A549 (cell line): ENCODE data around the gene NME3. TPM values are rescaled to one million over a fixed set of nuclear protein-coding genes. Genes with fewer than 3 reads are reported as not detected.

ENCODE experiments used
- ATAC-seq, 2 experiments: fragments of 200-7000 bp in 1 of 2; fragments of >200 bp in 1 of 2; cut with Nextera tagmentation in 1 of 2; cut with Tn5 transposase in 1 of 2; 3 replicates each; pipeline versions ENCODE4 v1.8.0 to v1.9.1; 2018 to 2020; ENCODE audit warnings: mild to moderate bottlenecking in 1 of 2, moderate library complexity in 1 of 2
- CTCF ChIA-PET: fragments of 300-600 bp; sonication (Branson Sonifier 250); formaldehyde crosslinking; extraction: SDS; loops from one replicate; lab custom pipeline; 2021; ENCODE audit warnings: antibody characterized with exemption, inconsistent platforms; lab: Yijun Ruan, JAX
- POLR2A ChIA-PET: fragments of 350-600 bp; formaldehyde crosslinking; extraction: SDS; loops from one replicate; lab custom pipeline; 2021; ENCODE audit warnings: antibody characterized with exemption, inconsistent platforms; lab: Yijun Ruan, JAX
- DNase-seq, 2 experiments: peaks; one replicate each; pipeline versions ENCODE4 v3.0.0 to v3.0.0-alpha.2; 2011 to 2016; ENCODE audit warnings: low read depth in 1 of 2, low spot score in 1 of 2
- FAIRE-seq: peaks from 2 replicates; lab custom pipeline; 2011; peaks lifted over from hg19 to GRCh38; lab: Jason Lieb, UNC
- H3K27ac ChIP-seq, 2 experiments: fragments of >200 bp; sonication (Bioruptor Twin); formaldehyde crosslinking; 3 replicates each; pipeline ENCODE4 v1.5.1; 2016 to 2017
- H3K4me1 ChIP-seq: fragments of >200 bp; sonication (Bioruptor Twin); formaldehyde crosslinking; 3 replicates; pipeline ENCODE4 v1.6.1; 2016
- H3K4me2 ChIP-seq: fragments of >200 bp; sonication (Bioruptor Twin); formaldehyde crosslinking; 3 replicates; pipeline ENCODE4 v1.6.1; 2016
- H3K4me3 ChIP-seq: fragments of >200 bp; sonication (Bioruptor Twin); formaldehyde crosslinking; 3 replicates; pipeline ENCODE4 v1.5.1; 2016
- H3K9me3 ChIP-seq: fragments of >200 bp; sonication (Bioruptor Twin); formaldehyde crosslinking; 3 replicates; pipeline ENCODE4 v1.6.1; 2016
- ATOH8 ChIP-seq: fragments of 250-450 bp; sonication (Bioruptor Pico); IDR thresholded peaks from 2 replicates; pipeline ENCODE4 v1.5.0; 2020; ENCODE audit warnings: low read depth, mild to moderate bottlenecking, moderate library complexity
- BCL3 ChIP-seq: fragments of >200 bp; sonication (Bioruptor Twin); formaldehyde crosslinking; IDR thresholded peaks from 3 replicates; pipeline ENCODE4 v1.6.1; 2016
- E2F6 ChIP-seq: IDR thresholded peaks from 2 replicates; pipeline ENCODE4 v1.6.1; 2012; ENCODE audit warnings: low read depth, borderline replicate concordance
- EHMT2 ChIP-seq: fragments of 200-600 bp; sonication (generic); IDR thresholded peaks from 2 replicates; pipeline ENCODE4 v1.6.1; 2016; ENCODE audit warnings: antibody characterized with exemption, low read depth, mild to moderate bottlenecking, moderate library complexity
- ELK1 ChIP-seq: fragments of 150-350 bp; IDR thresholded peaks from 2 replicates; pipeline ENCODE4 v1.6.1; 2014; ENCODE audit warnings: low read depth, mild to moderate bottlenecking, low read length
- EP300 ChIP-seq, 2 experiments: fragments of >200 bp; sonication (Bioruptor Twin); formaldehyde crosslinking; IDR thresholded peaks; 2 replicates in 1 of 2; 3 replicates in 1 of 2; pipeline ENCODE4 v1.6.1; 2016 to 2017
- ESRRA ChIP-seq: fragments of 150-350 bp; IDR thresholded peaks from 2 replicates; pipeline ENCODE4 v1.6.1; 2014; ENCODE audit warnings: mild to moderate bottlenecking, low read length, borderline replicate concordance
- GATA3 ChIP-seq: IDR thresholded peaks from 2 replicates; pipeline ENCODE4 v1.6.1; 2012; ENCODE audit warnings: borderline replicate concordance
- JUNB ChIP-seq: fragments of >200 bp; sonication (Bioruptor Twin); formaldehyde crosslinking; IDR thresholded peaks from 2 replicates; pipeline ENCODE4 v1.6.1; 2016
- MYC ChIP-seq: IDR thresholded peaks from 2 replicates; pipeline ENCODE4 v1.6.1; 2012; ENCODE audit warnings: mild to moderate bottlenecking, inconsistent platforms, low read length, improper control_type of control experiment, borderline replicate concordance
- NFE2L2 ChIP-seq: fragments of 150-350 bp; conservative IDR thresholded peaks from 2 replicates; pipeline ENCODE4 v1.6.1; 2014; ENCODE audit warnings: low read length
- PBX3 ChIP-seq: IDR thresholded peaks from 2 replicates; pipeline ENCODE4 v1.6.1; 2012
- POLR2A ChIP-seq: IDR thresholded peaks from 2 replicates; pipeline ENCODE4 v1.6.1; 2012; ENCODE audit warnings: mild to moderate bottlenecking, low read length
- RARB ChIP-seq: fragments of 250-450 bp; sonication (Bioruptor Pico); IDR thresholded peaks from 2 replicates; pipeline ENCODE4 v1.8.0; 2021; ENCODE audit warnings: mild to moderate bottlenecking, moderate library complexity
- RCOR1 ChIP-seq: fragments of 150-350 bp; IDR thresholded peaks from 2 replicates; pipeline ENCODE4 v1.6.1; 2014; ENCODE audit warnings: antibody characterized with exemption, low read length, low read depth
- RFX5 ChIP-seq: fragments of 450-650 bp; IDR thresholded peaks from 2 replicates; pipeline ENCODE4 v1.7.1; 2014; ENCODE audit warnings: antibody characterized with exemption, mild to moderate bottlenecking, moderate library complexity
- RNF2 ChIP-seq: fragments of 200-600 bp; sonication (generic); IDR thresholded peaks from 2 replicates; pipeline ENCODE4 v1.6.1; 2016; ENCODE audit warnings: low read depth, mild to moderate bottlenecking, antibody characterized with exemption, moderate library complexity, borderline replicate concordance
- SMC3 ChIP-seq: fragments of >200 bp; sonication (Bioruptor Twin); formaldehyde crosslinking; IDR thresholded peaks from 3 replicates; pipeline ENCODE4 v1.6.1; 2018; ENCODE audit warnings: inconsistent platforms
- SREBF2 ChIP-seq: fragments of 450-650 bp; IDR thresholded peaks from 2 replicates; pipeline ENCODE4 v1.6.1; 2014; ENCODE audit warnings: mild to moderate bottlenecking, moderate library complexity
- TP53 ChIP-seq: fragments of 250-450 bp; sonication (Bioruptor Pico); IDR thresholded peaks from 2 replicates; pipeline ENCODE4 v1.5.0; 2021; ENCODE audit warnings: mild to moderate bottlenecking, moderate library complexity
- ZSCAN20 ChIP-seq: fragments of 250-450 bp; sonication (Bioruptor Pico); IDR thresholded peaks from 2 replicates; pipeline ENCODE4 v1.8.0; 2022; ENCODE audit warnings: mild to moderate bottlenecking, moderate library complexity
- WGBS: methylation state at CpG from one replicate; pipeline ENCODE4 v1.1.6; 2017; ENCODE audit errors: missing lambda C conversion rate; 5-methylcytosine and 5-hydroxymethylcytosine counted together
- polyA plus RNA-seq, 4 experiments: library from polyadenylated mRNA; depleted of rRNA in 3 of 4; stranded (reverse); fragments of >200 nt; fragmentation: RNase III in 1 of 4; extraction: RNeasy Plus Mini Kit Qiagen cat#74134 plus additional on column Dnase treatment in 1 of 4; gene quantifications; 2 replicates in 3 of 4; 3 replicates in 1 of 4; pipeline ENCODE4 v1.2.3, GENCODE V29; 2011 to 2017
- TF ChIP-seq, protein P1 (sequence below): fragments of >200 bp; sonication (Bioruptor Twin); formaldehyde crosslinking; IDR thresholded peaks from 3 replicates; pipeline ENCODE4 v1.5.1; 2016

The NME3 gene
- polyA plus RNA-seq, 2 of the 4 experiments (the other 2 are of a cell fraction): 15.2 to 49.9 TPM

GRCh38 chr16:1749152-1750117 lies 21.9 kb downstream of the NME3 start:
- CTCF ChIA-PET: interaction anchor here (0.7 to 4.0 kb wide), 6 partner anchors 15 to 52 kb away, joined by 3 to 15 read pairs (median 6); partner anchors contain the start of gene MAPK8IP3
- H3K4me3 ChIP-seq: no peak overlapping the region
- DNase-seq: no peak
- POLR2A ChIA-PET: no interaction called here
- TF ChIP-seq TP53 (CRISPR knock-in tag) (no peak), RCOR1 (no peak), RARB (CRISPR knock-in tag) (no peak), BCL3 (no peak), POLR2A (no peak), SMC3 (no peak), JUNB (no peak), MYC (no peak), ESRRA (no peak)
- TF ChIP-seq, protein P1, sequence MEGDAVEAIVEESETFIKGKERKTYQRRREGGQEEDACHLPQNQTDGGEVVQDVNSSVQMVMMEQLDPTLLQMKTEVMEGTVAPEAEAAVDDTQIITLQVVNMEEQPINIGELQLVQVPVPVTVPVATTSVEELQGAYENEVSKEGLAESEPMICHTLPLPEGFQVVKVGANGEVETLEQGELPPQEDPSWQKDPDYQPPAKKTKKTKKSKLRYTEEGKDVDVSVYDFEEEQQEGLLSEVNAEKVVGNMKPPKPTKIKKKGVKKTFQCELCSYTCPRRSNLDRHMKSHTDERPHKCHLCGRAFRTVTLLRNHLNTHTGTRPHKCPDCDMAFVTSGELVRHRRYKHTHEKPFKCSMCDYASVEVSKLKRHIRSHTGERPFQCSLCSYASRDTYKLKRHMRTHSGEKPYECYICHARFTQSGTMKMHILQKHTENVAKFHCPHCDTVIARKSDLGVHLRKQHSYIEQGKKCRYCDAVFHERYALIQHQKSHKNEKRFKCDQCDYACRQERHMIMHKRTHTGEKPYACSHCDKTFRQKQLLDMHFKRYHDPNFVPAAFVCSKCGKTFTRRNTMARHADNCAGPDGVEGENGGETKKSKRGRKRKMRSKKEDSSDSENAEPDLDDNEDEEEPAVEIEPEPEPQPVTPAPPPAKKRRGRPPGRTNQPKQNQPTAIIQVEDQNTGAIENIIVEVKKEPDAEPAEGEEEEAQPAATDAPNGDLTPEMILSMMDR: no peak
- ATAC-seq: no peak
- H3K27ac ChIP-seq: no peak overlapping the region
- H3K4me2 ChIP-seq: no peak overlapping the region
- WGBS: 93% methylated on average over 25 of the region's 29 CpGs
- peaks cover 22% of the 10 kb centered on the region for H3K4me1 ChIP-seq
- no peak for FAIRE-seq
- no peaks in the 10 kb centered on the region for H3K9me3 ChIP-seq

- H3K4me2 ChIP-seq: no peak overlapping the region
- H3K9me3 ChIP-seq: no peaks in the 10 kb centered on the region
- no peak for DNase-seq
- POLR2A ChIA-PET: interaction anchor here (1.1 kb wide), 1 partner anchor 42 kb away, joined by 3 read pairs; the partner anchor contains the start of gene MAPK8IP3
- no peak overlapping the region for H3K4me3 ChIP-seq
- no peak for ATAC-seq
- 96% methylated on average over 4 of the region's 11 CpGs for WGBS
- TF ChIP-seq GATA3 (no peak), PBX3 (no peak), ATOH8 (CRISPR knock-in tag) (no peak), RFX5 (no peak), NFE2L2 (no peak), ELK1 (no peak), SREBF2 (no peak), EP300 (IDR thresholded peaks at IDR 0.05) (no peak), ZSCAN20 (no peak), E2F6 (no peak), MYC (no peak), EHMT2 (no peak), POLR2A (no peak), RNF2 (no peak)
- FAIRE-seq: no peak
- CTCF ChIA-PET: interaction anchor here (1.1 to 4.0 kb wide), 4 partner anchors 17 to 57 kb away, joined by 3 to 13 read pairs (median 4); partner anchors contain the start of genes EME2, MAPK8IP3 and MRPS34
- no peak overlapping the region for H3K27ac ChIP-seq
- peaks cover 22% of the 10 kb centered on the region for H3K4me1 ChIP-seq
Observed at GRCh38 chr16:1747934-1748333, 23.4 kb downstream of the NME3 start.
